Endometrial microvascular endothelial cells (primary cell): ENCODE measurements around the gene ALDH4A1. TPM values are rescaled to one million over a fixed set of nuclear protein-coding genes. Genes with fewer than 3 reads are reported as not detected.
"Not testable (repeated sequence)": the region's sequence is repeated elsewhere in the genome, so short reads cannot be mapped to it uniquely, and the experiment has no call there.

Experiments used
- in situ Hi-C: cut with HindIII; loops from 2 replicates; pipeline ENCODE4 v1.10.0; 2017; ENCODE audit warnings: low sequenced_read_pairs, low pct_unique_long_range_greater_than_20kb; ENCODE audit errors: inconsistent ontology term
- total RNA-seq: library from RNA; depleted of rRNA; stranded (reverse); fragments of >200 nt; gene quantifications from one replicate; pipeline ENCODE4 v1.2.3, GENCODE V29; 2015; ENCODE audit errors: inconsistent ontology term

ALDH4A1 gene
- total RNA-seq, 1 donor from 2014 or later = 16.9 TPM

DNA sequence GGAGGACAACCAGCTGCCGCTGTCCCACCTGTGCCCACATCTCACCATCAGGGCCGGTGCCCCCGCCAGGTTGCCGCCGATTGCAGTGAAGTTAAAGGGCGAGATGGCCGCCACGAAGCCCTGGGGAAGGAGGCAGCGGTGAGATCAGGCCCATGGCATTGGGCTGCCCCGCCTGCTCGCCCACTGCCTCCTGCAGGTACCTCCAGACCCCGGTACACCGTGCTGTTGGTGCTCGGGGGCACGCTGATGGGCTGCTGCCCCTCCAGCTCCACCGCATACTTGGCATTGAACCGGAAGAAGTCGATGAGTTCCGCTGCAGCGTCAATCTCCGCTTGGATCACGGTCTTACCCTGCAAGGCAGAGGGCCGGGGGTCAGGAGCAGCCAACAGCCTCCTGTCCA lies 19.3 kb downstream of the ALDH4A1 start:
- in situ Hi-C loops = no loop called here

DNA sequence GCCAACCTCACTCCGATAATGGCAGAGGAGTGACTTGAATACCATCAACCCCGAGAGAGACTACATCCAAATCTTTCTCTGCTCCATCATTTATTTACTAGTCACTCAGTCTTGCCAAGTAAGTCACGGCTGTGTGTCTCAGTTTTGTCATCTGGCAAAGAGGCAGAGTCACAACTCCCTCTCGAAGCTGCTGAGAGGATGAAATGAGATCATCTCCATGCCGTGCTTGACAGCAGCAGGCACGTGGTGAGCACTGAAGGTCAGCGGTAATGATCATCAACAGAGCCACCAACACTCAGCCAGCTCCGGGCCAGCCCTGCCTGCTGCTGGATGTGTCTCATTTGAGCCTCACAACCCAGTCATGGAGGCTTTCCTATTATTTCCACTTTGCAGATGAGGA lies 19.9 kb downstream of the ALDH4A1 start:
- in situ Hi-C loops = no loop called here

DNA sequence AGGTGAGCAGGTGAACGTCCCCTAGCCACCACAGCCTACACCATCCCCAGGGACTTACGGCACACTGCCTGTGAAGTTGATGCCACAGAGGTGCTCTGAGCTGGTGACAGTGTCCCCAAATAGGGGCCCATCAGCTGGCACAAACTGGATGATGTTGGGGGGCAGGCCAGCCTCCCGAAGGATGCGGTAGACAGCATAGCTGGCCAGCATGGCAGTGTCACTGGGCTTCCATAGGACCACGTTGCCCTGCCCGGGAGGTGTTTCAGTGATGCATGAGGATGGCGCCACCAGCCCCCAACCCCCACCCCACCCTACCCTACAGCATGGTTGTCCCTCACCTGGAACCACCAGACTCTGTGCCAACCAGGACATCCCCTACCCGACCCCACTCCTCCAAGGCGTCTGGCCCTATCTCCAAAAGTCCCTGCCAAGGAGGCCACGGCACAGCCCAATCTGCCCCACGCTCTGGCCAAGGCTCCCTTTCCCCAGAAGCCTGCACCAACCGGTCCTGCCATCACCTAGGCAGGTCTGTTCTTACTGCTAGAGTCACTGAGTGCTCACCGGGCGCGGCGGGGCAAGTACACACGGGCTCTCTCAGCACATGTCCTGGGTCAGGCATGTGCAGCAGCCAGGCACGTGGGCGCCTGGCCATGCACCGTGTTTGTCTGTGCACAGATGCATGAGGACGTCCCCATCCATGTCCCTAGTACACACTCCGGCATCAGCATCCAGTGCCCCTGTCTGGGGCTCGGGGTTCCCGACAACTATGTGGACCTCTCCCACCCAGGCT lies 20.5 kb downstream of the ALDH4A1 start:
- in situ Hi-C loops = no loop called here

DNA sequence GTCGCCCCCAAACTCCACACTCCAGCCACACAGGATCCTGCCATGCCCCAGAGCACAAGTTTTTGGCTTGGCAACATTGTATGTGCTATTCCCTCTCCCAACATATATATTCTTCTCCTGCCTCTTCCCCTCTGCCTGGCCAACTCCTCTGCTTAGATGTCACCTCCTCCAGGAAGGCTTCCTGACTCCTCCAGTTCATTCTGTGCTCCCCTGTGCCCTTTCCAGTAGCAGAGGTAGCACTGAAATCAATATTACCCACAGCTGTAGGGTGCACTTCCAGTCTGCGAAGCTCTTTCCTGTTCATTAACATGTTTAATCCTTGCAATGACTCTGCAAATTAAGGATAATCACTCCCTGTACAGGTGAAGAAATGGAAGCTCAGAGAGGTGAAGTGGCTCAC lies 21.2 kb downstream of the ALDH4A1 start:
- in situ Hi-C loops = no loop called here

DNA sequence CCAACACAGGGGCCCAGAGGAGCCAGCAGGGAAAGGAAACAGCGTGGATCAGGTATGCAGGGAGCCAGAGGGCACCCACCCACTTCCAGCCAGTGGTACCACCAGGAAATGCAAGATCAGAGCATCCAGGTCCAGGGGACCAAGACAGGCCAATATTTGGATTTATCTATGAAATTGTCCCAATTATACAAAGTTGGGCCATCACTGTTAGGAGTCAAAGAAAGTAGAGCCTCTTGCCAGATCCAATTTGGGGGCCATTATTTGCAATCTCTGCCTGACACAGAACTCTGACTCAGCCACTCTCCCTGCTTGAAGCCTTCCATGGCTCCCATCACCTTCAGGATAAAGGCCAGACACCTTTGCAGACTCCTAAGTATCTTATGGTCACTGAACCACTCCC lies 21.8 kb downstream of the ALDH4A1 start:
- in situ Hi-C loops = no loop called here

DNA sequence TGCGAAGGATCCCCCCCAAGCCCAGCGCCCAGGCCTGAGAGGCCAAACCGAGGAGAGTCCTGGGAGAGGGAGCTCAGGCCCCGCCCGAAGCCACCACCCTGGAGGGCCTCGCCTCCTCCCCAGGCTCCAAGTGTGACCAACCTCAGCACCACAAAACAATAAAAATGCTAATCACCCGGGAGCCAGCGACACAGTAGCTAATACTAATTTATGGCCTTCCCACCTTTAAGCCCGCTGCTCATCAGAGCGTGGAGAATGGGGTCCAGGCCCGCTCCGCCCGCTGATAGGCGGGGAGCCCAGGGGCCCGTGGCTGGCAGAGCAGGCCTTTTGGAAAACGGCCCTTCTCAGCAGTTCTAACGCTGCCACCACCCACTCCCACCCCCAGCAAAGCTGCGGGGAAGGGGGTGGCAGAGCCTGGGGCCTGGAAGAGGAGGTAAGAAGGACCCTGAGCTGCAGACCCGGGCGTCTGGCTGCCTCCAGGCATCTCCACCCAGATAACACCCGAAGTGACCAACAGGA lies 22.5 kb downstream of the ALDH4A1 start:
- in situ Hi-C loops = no loop called here

DNA sequence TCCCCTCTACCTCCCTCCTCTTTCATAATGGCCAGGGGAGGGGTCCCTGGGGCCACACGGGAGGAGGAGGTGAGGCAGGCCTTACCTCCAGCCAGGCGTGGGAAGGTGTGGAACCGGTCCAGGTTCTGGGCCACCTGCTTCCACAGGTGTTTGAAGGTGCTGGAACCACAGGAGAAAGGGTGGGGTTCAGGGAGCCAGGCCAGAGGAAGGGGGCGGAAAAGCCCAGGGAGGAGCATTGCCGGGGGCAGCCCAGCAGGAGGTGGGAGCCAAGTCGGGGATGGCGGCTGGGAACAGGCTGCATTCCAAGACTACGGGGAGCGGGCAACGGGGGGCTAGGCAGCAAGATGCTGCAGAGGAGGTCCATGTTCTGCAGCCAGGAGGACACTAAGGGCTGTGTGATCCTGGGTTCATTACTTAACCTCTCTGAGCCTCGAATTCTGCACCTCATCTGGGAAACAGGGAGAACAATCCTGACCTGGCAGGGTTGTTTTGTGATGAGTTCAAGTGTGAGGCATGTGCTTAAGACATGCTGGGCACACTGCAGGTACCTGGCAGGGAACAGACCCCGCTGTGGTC lies 23.1 kb downstream of the ALDH4A1 start:
- in situ Hi-C loops = no loop called here

DNA sequence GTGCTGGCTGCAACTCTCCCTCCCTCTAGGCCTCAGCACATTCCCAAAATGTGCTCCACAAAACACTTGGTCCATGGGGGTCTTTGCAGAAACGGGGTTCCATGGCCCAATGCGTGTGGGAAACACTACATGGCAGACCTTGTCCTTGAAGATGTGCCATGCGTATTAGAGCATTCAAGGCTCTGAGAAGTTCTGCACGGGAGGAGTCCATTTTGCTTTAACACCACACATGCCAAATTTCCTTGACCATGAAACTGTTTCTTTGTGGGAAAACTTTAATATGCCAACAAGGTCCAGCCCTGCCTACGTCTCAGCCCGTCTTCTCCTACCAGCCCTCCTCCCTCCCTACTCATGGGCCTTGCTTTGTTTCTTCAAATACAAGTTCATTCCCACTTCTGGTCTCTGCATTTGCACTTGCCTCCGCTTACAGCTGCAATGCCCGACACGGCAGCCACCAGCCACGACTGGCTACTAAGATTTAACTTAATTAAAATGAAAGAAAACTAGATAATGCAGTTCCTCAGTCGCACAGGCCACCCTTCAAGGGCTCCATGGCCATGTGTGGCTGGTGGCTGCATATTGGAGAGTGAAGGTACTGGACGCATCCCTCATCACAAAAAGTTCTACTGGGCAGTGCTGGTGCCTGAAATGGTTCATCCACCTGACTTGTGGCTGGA lies 23.7 kb downstream of the ALDH4A1 start:
- in situ Hi-C loops = no loop called here

DNA sequence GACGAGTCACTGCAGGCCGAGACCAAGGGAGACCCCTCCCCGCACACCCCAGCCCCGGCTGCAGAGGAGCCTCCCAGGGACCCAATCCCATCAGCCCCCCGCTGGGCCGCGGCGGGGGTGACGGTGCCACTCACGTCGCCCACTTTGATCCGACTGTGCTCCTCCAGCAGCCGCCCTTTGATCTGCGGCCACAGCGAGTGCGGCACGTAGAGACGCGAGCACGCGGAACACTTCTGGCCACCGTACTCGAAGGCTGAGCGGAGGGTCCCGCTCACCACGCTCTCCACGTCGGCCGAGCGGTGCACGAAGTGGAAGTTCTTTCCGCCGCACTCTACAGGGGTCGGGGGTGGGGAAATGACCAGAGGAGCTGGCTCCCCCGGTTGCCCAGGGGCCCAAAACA lies 25.1 kb downstream of the ALDH4A1 start:
- in situ Hi-C loops = no loop called here

DNA sequence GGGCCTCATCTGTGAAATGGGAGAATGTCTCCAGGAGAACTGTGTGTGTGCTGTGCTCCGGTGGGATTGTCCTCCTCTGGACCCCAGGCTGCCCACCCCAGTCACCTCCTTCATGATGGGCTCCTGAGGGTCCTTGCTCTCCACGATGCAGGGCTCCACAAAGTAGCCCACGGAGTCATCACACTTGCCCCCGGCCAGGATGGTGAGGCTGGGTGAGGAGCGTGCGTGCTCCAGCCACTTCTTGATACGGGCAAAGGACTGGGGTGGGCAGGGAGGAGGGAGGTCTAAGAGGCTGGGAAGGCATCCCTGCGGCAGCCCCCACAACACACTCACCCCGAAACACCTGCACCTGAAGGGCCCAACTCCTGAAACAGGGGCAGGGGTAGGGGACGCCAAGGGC lies 26.1 kb downstream of the ALDH4A1 start:
- in situ Hi-C loops = no loop called here

DNA sequence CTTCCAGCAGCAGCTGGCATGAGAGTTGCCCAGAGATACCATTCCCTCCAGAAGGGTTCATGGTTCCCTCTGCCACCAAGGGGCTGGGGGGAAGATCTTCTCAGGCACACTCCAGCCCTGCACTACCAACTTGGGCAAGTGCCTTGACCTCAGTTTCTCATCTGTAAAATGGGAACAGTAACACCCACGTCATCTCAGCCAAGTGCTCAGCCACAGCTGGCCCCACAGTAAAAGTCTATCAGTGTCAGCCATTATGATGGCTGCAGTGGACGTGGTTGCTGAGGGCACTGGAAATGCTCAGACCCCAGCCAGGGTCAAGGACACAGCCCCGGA lies 26.6 kb downstream of the ALDH4A1 start:
- in situ Hi-C loops = no loop called here

DNA sequence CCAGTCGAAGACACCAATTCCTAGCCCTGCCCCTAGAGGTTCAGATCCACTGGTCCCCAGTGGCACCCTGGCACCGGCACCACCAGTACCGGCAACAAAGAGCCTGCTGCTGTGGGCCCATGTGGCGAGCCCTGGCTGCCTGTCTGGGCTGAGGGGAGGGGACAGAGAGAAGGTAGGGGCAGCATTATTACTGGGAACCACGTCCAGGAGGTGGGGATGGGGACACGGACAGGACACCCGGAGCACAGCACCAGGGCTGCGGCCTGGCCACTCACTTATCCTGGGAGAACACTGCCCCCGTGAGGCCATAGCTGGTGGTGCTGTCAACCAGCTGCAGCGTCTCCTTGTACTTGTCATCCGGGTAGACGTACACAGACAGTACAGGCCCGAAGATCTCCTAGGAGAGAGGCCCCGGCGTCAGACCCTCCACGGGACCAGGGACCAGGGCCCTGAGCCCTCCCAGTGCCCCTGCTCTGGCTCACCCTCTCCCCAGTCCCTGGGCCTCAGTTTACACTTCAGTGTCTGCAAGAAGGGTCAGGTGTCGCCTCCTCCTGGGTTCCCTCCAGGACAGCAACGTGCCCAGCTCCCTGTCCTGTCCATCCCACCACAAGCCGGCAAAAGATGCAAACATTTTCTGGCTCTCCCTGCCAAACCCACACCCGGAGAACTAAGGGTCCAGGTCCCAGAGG lies 27.1 kb downstream of the ALDH4A1 start:
- in situ Hi-C loops = no loop called here

DNA sequence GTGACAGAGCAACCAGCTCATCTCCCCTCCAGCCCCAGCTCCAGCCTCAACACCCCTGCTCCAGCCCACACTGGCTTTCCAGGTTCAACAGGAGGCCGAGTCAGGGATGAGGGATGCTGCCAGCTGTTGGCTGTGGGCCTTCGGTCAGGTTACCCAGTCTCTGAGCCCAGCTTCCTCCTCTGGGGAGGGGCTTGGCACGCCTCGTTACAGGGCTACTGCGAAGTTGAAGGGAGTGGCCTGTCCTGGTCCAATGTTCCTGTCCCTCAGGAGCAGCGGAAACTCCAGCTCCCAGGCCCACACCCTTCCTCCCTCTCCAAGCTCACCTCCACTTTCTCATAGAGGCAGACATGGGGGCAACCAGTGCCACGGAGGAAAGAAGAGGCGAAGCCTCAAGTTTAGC lies 27.8 kb downstream of the ALDH4A1 start:
- in situ Hi-C loops = no loop called here

DNA sequence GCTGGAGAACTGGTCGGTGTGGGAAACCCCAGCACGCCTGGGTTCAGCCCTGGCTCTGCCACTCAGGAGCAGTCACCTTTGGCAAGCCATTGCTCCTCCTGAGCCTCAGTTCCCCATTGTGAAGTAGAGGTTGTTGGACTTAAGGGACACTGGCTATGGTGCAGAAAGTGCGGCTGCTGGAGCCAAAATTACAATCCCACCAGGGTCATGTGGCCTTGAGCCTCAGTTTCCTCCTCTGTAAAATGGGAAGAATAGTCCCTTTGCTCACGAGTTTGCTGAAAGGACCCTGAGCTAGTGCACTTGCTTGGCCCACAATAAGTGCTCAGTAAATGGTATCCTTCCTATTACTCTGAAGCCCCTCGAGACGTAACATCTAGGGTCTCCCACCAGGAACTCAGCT lies 28.3 kb downstream of the ALDH4A1 start:
- in situ Hi-C loops = no loop called here

DNA sequence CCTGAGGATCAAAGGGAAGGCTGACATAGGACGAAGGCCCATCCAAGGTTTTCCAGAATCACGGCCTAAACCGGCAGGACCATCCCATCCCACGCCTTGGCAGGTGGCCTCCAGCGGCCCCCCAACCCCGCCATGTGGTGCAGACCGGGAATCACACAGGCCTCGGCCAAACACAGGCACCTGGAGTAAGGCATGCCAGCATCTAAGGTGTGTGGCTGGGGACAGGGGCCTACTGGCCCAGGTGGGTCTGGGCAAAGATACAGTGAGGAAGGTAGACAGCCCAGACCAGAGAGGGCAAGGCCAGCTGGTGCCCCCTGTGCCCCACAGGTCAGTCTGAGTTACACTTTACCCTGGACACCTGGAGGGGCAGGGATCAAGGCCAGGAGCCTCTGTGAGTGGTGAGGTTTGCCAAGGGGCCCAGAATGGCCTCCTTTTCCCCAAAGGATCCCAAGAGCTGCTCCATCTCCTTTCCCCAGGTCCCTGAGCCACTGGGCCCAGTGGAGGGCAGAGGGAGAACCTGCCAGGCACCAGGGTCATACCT lies 30.2 kb downstream of the ALDH4A1 start:
- in situ Hi-C loops = no loop called here

DNA sequence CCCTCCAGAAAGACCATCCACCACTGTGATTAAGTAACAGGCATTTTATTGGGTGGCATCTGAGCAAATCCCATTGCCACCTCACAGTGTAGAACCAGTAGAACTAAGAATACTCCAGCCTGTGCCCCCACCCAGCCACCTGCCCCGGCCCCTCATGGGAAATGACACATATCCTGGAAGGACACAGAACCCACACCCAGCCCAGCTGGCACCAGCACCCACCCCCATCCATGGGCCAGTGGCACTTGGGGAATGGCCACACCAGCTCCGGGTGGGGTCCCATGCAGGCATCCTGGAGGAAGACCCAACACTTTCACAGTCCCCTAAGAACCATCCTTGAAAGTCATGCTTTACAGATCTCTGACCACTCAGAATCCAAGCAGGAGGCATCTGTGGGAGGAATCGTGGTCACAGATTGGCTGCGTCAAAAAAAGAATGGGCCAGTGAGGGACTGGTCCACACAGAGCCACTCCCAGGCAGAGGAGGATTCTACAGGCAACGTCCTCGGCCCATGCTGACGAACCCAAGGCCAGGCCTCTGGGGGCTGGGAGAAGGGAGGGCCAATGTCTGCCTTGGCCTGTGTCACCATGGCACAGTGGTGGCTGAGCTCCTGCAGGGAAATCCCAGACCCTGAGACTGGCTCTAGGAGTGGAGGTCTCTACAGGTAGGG lies 30.8 kb downstream of the ALDH4A1 start:
- in situ Hi-C loops = no loop called here

DNA sequence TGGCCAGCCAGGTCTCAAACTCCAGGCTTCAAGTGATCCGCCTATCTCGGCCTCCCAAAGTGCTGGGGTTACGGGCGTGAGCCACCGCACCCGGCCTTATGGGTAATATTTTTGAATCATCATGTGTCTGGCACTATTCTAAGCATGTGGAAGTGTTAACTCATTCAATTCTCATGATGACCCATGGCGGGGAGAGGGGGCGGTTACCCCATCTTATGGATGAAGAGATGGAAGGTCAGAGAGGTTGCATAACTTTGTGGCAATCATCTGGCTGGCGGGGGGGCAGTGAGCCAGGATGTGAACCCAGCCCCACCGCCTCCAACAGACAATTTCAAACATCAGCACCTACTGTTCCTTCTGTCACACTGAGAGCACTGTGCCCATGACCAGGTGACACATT lies 31.4 kb downstream of the ALDH4A1 start:
- in situ Hi-C loops = no loop called here

DNA sequence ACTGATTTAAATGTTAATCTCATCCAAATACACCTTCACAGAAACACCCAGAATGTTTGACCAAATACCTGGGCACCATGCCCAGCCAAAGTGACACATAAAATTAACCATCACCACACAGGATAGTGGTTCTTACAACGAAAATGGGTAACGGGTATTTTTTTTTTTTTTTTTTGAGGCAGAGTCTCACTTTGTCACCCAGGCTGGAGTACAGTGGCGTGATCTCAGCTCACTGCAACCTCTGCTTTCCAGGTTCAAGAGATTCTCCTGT lies 31.8 kb downstream of the ALDH4A1 start:
- in situ Hi-C loops = not testable (repeated sequence)
